ENCODE measurements around the gene ZNF593. TPM values are rescaled to one million over a fixed set of nuclear protein-coding genes. Genes with fewer than 3 reads are reported as not detected.
A peak's percentile ranks its signal among the peaks of the same experiment; 100 is the strongest.

The ZNF593 gene
- total and polyA plus RNA-seq, 2 experiments from 2014 or later: 26.2 to 108 TPM

- Mint-ChIP-seq H3K36me3 (ENCODE audit: low read depth) (no peaks in the 10 kb centered on the region), H3K4me3 (no peak overlapping the region), H3K27me3 (ENCODE audit: insufficient read depth, low read depth, poor library complexity) (peaks cover 31% of the 10 kb centered on the region), H3K27ac (no peak overlapping the region), H3K4me1 (peaks cover 7% of the 10 kb centered on the region; the same call in 2 of the 3 replicates), H3K9me3 (no peaks in the 10 kb centered on the region)
- ATAC-seq (no peak), DNase-seq (ENCODE audit: low spot score) (no peak)
- no peaks in the 10 kb centered on the region for H3K79me2 ChIP-seq (replicated peaks; ENCODE audit: insufficient read depth)
- H2AFZ ChIP-seq: no peak overlapping the region
- H3K4me2 ChIP-seq: no peak overlapping the region
- no peaks in the 10 kb centered on the region for H3K36me3 ChIP-seq (ENCODE audit: insufficient read depth)
- no peaks in the 10 kb centered on the region for H3K4me1 ChIP-seq (ENCODE audit: insufficient read depth)
- TF ChIP-seq JUNB (IDR thresholded peaks at IDR 0.05; ENCODE audit: unreplicated experiment) (no peak), STAT1 (IDR thresholded peaks at IDR 0.05; ENCODE audit: unreplicated experiment) (no peak), ZNF114 (CRISPR knock-in tag; IDR thresholded peaks at IDR 0.05) (no peak), ETS1 (IDR thresholded peaks at IDR 0.05) (no peak), ZNF331 (CRISPR knock-in tag; IDR thresholded peaks at IDR 0.05; ENCODE audit: low read depth) (no peak), POLR2AphosphoS5 (IDR thresholded peaks at IDR 0.05; ENCODE audit: low read depth) (no peak), EZH2 (IDR thresholded peaks at IDR 0.05; ENCODE audit: low read depth, unreplicated experiment) (no peak)
- H3K9me2 ChIP-seq (ENCODE audit: insufficient read depth): no peaks in the 10 kb centered on the region
- H4K20me1 ChIP-seq (replicated peaks; ENCODE audit: insufficient read depth): 0 out of 2 replicates have a peak, but pooled peaks cover 3% of the 10 kb centered on the region
- no peaks in the 10 kb centered on the region for H3F3A ChIP-seq (replicated peaks; ENCODE audit: low read depth)
- H3K27me3 ChIP-seq (ENCODE audit: insufficient read depth): peaks cover 73% of the 10 kb centered on the region
- H3K27ac ChIP-seq (ENCODE audit: low read depth): no peak overlapping the region
- H3K4me3 ChIP-seq: no peak overlapping the region
Measured at GRCh38 chr1:26148887-26149286, 20.8 kb upstream of the ZNF593 start.

- Histone ChIP-seq H3K27ac (ENCODE audit: low read depth) (no peak overlapping the region), H3K4me1 (ENCODE audit: insufficient read depth) (peaks cover 34% of the 10 kb centered on the region), H3K4me2 (peak overlapping the region; percentile 89), H3F3A (replicated peaks; ENCODE audit: low read depth) (peaks cover 7% of the 10 kb centered on the region; the same call in 1 of the 2 replicates), H3K79me2 (replicated peaks; ENCODE audit: insufficient read depth) (no peaks in the 10 kb centered on the region), H2AFZ (no peak overlapping the region), H3K36me3 (ENCODE audit: insufficient read depth) (no peaks in the 10 kb centered on the region), H3K4me3 (no peak overlapping the region), H3K27me3 (ENCODE audit: insufficient read depth) (peaks cover 94% of the 10 kb centered on the region), H4K20me1 (replicated peaks; ENCODE audit: insufficient read depth) (peaks cover 5% of the 10 kb centered on the region; the same call in 1 of the 2 replicates), H3K9me2 (ENCODE audit: insufficient read depth) (no peaks in the 10 kb centered on the region)
- no peak for DNase-seq (ENCODE audit: low spot score)
- peak; percentile 12 for ATAC-seq
- Mint-ChIP-seq H3K27ac (no peak overlapping the region), H3K36me3 (ENCODE audit: low read depth) (no peaks in the 10 kb centered on the region), H3K27me3 (ENCODE audit: insufficient read depth, low read depth, poor library complexity) (peaks cover 63% of the 10 kb centered on the region), H3K4me1 (peaks cover 51% of the 10 kb centered on the region), H3K9me3 (no peaks in the 10 kb centered on the region), H3K4me3 (peak overlapping the region; percentile 15; the same call in 1 of the 3 replicates)
- no peak for TF ChIP-seq EZH2phosphoT487 (IDR thresholded peaks at IDR 0.05; ENCODE audit: unreplicated experiment)
- no peak for TF ChIP-seq REST (IDR thresholded peaks at IDR 0.05; ENCODE audit: unreplicated experiment)
- no peak for TF ChIP-seq ZNF331 (CRISPR knock-in tag; IDR thresholded peaks at IDR 0.05; ENCODE audit: low read depth)
- no peak for TF ChIP-seq ZNF114 (CRISPR knock-in tag; IDR thresholded peaks at IDR 0.05)
- TF ChIP-seq POLR2AphosphoS5 (IDR thresholded peaks at IDR 0.05; ENCODE audit: low read depth): no peak
- TF ChIP-seq CREB1 (CRISPR knock-in tag; IDR thresholded peaks at IDR 0.05; ENCODE audit: low read depth): no peak
- no peak for TF ChIP-seq EZH2 (IDR thresholded peaks at IDR 0.05; ENCODE audit: low read depth, unreplicated experiment)
- TF ChIP-seq, protein P1, sequence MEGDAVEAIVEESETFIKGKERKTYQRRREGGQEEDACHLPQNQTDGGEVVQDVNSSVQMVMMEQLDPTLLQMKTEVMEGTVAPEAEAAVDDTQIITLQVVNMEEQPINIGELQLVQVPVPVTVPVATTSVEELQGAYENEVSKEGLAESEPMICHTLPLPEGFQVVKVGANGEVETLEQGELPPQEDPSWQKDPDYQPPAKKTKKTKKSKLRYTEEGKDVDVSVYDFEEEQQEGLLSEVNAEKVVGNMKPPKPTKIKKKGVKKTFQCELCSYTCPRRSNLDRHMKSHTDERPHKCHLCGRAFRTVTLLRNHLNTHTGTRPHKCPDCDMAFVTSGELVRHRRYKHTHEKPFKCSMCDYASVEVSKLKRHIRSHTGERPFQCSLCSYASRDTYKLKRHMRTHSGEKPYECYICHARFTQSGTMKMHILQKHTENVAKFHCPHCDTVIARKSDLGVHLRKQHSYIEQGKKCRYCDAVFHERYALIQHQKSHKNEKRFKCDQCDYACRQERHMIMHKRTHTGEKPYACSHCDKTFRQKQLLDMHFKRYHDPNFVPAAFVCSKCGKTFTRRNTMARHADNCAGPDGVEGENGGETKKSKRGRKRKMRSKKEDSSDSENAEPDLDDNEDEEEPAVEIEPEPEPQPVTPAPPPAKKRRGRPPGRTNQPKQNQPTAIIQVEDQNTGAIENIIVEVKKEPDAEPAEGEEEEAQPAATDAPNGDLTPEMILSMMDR (conservative IDR thresholded peaks at IDR 0.05; ENCODE audit: low read depth in 2 of 2): no peak
- no peak for TF ChIP-seq STAT1 (IDR thresholded peaks at IDR 0.05; ENCODE audit: unreplicated experiment)
Measured at GRCh38 chr1:26153966-26154532, 15.7 kb upstream of the ZNF593 start.
